NCI-H2227 (cell line): ENCODE results near the gene WBP1L.

Source experiments
- DNase-seq: peaks from one replicate; lab custom pipeline; 2025; ENCODE audit not compliant: unreplicated experiment; lab: John Stamatoyannopoulos, UW

WBP1L gene

DNA sequence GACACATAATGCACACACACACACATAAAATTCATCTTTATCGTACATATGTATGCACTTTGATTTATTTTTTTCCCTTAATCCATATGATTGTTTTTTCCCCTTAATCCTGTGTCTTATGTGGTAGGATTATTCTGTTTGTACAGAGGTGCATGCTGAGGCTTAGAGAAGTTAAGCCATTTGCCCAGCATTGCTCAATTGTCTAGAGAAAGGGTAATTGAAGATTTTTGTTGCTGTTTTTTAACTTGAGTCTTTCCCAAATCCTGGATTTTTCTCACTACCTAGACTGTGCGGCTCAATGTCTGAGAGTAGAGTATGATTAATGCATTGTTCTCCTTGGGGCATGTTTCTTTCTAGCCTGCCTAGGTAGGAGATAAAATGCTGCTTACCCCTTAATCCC lies 35.0 kb downstream of the WBP1L start:
- no peak for DNase-seq

DNA sequence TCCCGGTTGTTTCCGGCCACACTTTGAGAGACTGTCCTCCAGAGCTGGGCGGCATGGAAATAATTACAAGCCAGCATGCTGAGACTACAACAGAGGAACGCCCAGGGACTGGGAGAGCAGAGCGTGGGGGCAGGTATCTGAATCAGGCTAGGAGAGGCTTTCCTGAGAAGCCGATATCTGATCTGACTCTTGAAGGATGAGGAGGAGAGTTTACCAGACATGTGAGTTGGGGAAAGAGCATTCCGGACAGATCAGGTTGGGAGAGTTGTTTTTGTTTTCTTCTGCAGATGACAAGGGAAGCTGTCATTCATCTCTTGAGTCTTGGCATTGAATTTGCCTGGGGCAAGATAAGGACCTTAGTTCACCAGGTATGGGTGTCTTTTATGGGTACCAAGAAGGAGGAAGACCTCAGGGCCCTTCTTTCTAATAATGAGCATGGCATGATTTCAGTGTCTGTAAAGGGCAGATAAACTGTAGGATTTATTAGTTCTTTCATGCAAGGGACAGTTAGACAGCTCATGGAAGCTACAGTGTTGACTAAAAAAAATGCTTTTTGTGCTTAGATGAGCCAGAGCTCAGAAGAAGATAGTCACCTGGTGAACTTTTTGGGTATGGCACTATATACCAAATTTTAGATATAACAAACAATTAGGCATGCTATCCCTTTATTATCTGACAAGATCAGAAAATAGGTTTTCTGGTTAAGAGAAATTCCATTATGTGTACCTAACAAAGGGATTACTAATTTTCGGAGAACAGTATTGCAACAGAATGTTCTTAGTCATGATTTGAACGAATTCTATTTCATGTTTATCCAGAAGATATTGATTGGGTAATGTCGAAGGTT lies 36.2 kb downstream of the WBP1L start:
- peak; percentile 22 for DNase-seq

DNA sequence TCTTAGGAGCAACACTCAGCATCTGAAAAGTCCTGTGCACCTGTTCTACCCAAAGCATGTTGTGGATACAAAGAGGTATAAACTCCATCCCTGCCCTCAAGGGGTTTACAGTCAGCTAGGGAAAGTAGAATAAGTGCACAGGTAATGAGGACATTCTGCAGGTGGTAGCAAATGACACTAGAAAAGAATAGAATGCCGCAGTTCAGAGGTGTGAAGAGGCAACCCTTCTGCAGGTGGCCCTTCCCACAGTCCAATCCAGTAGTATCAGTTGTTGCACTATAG lies 36.7 kb downstream of the WBP1L start:
- DNase-seq: no peak

DNA sequence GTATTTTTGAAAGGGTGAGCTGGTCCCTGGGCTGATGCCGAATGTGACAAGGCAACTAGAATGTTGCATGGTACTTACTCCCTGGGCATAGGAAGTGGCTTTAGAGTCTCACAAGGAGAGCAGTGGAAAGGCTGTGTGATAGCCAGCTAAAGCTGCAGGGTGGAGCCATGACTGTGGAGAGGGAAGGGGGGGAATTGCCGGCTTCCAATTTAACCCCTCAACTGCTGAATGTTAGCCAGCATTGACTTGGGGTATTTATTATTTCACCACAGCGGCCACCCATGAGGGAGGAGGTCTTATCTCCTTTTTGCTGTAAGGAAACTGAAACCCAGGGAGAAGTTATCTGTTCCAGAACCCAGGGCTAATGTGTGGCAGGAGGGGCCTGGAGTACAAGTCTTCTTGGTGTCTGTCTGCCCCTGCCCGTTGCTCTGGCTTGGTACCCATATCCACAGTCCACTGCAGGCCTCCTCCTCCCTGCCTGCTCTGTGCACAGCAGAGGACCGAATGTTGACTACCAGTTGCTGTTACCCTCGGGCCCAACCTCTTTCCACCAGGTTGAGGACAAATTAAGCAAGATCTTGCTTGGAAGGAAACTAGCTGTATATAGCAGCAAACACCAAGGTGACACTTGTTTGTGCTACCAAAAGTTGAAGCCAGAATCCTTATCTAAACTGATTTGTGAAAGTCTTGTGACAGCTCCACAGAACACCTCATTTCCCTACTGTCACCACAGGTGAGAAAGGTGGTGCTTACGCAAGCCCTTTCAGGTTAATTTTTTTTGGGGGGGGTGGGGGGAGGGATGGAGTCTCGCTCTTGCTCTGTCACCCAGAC lies 37.6 kb downstream of the WBP1L start:
- no peak for DNase-seq

DNA sequence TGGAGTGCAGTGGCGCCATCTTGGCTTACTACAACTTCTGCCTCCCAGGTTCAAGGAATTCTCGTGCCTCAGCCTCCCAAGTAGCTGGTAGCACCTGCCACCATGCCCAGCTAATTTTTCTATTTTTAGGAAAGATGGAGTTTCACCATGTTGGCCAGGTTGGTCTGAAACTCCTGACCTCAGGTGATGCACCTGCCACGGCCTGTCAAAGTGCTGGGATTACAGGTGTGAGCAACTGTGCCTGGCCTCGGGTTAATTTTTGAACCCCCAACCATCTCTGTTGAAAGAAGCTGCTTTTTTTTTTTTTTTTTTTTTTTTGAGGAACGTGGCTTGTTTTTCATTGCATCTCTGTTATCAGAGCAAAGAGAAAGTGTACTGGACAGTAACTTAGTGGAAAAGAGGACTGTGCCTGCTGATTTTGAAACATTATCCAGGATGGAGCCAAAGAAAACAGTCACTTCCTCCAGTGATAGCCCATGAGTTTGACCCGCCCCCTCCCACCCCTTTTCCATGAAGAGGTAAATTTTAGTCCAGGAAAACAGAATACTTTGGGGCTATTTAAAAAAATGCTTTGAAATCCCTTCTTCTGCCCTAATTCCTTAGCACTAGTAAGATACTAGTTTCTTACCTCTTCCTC lies 38.3 kb downstream of the WBP1L start:
- no peak for DNase-seq

DNA sequence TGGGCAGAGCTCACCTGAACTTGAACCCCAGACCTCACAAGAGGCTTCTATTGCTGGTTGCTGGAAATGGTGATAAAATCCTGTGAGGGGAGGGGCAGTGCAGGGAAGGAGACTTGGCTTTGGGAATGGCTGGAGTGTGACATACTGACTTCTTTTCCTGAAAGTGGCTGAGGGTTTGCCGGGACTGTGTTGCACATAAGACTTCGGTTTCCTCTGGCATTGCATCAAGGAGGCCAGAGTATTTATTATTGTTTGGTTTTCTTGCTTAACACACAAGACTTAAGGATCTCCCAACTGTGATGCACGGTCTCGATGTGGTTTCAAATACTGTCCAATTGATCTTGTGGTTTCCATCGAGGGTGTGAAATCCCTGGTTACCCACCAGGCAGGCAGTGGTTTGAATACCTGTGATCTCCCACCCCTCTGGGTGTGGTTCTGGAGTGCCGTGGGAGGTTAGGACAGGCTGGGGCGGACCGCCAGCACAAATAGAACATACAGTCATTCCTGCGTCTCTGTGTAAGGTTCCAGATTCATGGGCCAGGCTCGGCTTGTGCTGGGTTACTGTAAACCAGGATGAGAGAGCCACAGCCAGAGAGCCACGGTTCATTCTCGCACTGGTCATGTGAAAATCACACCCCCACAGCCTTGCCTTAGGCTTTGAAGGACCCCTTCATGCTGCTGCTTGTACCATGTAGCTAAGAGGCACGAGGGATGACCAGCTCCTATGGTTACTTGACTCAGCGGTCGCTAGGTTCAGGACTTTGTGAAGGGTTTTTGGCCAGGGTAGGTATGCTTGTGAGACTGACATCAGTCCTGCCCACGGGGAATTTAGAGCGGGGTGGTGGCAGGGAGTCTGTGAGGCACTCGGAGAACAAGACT lies 39.2 kb downstream of the WBP1L start:
- DNase-seq: no peak

DNA sequence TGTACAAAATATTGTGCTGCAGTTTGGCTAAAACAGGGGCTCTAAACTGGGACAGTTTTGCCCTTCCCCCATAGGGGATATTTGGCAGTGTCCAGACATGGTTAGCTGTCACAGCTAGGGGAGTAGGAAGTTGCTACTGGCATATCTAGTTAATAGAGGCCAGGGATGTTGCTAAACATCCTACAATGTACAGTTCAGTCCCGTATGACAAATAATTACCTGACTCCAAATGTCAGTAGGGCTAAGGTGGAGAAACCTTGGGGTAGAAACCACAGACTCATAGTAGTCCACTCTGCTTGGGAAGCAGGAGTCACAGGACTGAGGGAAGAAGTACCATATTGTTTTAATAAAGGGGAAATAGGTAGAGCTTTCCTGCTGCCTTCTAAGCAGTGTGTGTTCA lies 39.8 kb downstream of the WBP1L start:
- no peak for DNase-seq

DNA sequence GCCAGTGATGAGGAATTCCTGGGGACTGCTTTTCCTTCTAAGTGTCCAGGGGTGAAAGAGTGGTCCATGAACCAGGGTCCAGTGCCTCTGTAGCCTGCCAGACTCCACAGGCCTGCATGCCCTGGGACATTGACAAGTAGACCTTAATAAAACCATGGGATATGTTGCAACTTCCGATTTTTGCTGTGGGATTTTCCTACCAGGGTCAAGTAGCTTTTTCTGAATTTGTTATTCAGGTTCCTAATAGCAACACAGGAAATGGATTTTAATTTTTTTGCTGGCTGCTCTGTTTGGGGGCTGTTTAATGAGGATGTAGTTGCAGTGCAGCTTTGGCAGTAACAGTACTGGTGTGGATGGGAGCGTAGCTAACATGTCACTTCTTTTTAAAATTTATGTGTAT lies 42.1 kb downstream of the WBP1L start:
- DNase-seq: no peak

DNA sequence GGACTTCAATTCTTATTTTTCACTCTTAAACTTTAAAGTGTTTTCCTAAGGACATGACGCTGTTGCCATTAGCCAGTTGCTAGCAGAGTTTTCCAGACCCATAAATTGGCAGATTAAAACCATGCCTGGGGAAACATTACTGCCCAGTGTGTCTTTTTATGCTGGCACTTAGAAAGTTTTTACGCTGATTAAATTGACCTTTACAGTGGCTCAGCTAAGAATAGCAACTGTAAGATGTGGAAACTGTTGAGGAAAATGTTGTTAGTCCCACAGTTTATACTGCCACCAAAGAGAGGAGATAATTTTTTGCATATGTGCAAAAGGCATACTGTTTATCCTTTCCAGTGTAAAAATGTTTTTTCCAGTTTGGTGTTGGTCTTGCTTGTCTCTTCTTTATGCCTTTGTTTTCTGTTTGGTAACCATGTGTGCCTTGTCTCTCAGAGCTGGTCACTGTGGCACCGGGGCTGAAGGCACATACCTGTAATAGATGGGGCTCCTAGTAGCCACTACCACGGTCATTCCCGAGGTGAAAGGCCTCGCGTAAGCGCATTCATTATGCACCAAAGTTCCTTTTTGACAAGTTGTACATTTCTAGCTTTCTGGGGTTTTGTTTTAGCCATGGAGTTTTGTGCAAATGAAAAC lies 48.1 kb downstream of the WBP1L start:
- no peak for DNase-seq

DNA sequence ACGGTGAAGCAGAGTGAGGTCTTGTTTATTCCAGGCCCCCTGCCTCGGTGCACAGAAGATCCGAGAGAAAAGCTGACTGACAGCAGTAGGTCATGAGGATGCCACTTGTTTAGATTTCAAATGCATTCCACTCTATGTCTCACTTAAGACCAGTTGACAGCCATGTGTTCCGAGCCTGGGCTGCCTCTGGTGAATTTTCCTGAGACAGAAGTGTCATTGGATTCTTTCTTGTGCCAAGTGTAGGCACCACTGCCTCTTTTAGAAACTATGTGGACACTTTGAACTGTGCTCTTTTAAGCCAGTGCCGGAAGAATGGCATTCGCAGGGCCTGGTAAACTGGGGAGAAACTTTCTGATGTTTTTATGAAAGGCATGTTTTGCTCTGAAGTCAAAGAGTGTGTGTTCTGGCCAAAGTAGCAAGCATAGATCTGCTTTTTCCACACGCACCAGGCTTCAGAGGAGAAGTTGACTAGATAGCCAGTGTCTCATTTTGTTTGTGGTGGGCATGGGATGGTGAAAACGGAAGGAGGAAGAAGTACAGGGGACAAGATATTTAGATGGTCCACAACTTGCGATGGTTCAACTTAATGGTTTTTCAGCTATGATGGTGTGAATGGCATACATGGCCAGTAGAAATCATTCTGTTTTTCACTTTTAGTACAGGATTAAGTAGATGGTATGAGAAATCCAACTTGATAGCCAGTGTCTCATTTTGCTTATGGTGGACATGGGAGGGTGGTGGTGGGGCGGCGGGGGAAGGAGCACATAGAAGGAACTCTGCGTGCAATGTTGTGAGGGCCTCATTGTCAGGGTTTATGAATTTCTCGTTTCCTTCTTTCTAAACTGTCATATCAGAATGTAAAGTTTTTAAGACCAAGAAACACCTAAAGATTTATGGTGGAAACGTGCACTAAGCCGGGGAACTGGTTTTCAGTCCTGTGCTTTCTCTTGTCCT lies 52.0 kb downstream of the WBP1L start:
- DNase-seq: no peak

DNA sequence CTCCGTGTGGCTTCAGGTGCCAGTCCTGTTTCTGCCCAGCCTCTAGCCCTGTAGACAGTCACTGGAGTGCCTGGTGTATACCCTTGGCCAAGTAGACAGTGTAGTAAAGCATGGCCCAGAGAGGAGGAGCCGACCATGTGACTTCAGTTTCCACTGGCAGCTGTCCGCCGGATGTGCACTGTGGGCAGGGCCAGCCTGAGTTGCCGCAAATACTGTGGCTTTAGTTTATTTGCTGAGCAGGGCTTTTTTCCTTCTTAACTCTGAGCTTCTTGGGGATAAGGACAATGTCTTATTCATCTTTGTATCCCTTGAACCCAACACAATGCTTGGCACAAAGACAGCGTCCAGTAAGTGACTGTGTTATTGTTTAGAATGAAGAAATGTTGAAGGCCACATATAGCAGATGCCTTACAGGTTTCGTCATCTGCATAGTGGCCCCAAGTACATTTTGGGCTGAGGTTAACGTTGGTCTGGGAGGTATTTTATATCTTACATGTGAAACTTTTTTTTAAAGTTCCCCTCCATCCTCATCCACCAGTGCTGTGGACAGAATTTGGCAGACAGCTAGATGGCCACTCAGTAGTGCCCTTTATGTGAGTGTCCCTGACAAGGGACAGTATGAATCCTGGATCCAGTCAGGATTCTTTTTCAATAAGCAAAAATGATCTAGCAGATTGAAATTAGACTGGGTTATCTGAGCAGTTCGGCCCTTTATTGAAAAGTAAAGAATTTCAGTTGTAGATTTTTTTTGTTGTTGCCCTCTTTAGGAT lies 52.8 kb downstream of the WBP1L start:
- DNase-seq: no peak

DNA sequence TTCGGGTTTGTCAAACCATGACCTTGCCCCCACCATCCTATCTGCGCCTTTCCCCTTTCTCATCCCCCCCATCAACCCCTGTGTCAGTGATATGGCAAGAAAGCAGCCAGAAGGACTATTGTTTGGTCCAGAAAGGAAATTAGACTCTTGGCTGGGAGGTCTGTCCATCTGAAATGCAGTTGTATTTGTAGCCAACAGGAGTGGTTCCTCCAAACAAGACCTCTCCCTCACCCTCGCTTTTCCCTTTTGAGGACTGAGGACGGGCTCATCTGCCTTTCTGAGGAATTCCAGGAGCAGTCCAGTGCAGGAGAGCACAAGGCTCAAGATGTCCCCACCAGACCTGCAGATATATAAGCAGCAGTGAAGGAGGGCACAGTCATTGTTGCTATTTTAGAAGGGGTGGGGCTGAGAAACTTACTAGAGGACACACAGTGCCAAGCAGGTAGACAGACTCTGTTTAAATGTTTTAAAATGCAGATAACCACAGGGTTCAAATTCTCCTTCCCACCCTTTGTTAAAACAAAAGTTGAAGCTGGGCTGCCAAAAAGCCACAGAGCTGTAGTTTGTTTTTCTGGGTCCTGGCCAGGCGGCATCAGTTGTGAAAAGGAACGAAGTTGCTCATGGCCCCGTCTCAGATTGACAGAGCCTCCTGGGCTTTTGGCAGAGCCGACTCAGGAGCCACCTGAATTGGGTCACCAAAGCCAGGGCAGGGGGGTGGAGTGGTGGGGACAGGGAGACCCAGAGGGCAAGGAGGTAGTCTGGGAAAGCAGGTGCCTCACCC lies 56.1 kb downstream of the WBP1L start:
- DNase-seq: no peak

DNA sequence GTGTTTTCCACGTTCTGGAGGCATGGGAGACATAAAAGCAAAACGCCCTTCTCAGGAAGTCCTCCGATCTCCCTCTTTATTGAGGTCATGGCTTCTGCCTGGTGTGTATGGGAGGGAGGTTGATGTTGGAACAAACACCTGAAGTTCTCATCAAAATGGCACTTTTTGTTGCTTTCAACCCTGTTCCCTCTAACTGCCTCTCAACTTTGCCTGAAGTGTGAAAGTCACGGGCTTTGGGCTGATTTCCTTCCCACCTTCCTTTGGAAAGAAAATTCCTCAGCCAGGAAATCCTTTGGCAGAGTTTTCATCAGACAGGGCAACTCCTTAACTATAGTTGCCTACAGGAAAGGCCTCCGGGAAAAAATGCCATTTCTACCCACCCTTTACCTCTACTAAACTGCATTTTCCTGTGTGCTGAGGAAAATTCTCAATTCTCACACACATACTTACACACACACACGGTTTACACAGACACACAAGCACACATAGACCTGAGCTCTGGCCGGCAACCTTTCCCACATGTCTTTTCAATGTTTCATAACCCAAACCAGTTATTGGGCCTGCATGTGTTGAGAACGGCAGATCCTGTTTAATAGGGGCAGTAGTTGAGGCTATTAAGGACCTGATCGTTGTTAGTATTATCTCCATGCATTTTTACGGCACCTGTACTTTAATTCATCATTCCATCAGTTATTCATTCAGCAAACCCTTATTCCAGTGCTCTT lies 57.0 kb downstream of the WBP1L start:
- DNase-seq: no peak

DNA sequence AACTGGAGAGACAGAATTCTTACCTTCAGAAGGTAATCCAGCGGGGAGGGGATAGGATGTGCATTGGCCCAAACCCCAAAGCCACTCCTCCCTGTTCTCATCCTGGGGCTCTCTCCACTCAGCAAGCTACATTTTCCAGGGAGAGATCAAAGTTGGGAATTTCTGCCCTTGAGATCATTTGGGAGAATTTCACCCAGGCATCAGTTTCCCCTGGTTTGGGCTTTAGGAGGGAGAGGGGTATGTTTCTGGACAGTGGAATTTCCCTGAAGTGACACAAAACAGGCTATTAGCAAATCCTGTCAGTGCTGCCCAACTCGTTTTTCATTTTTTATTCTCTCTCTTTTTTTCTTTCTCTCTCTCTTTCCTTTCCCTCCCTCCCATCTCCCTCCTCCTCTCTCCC lies 57.7 kb downstream of the WBP1L start:
- DNase-seq: no peak

DNA sequence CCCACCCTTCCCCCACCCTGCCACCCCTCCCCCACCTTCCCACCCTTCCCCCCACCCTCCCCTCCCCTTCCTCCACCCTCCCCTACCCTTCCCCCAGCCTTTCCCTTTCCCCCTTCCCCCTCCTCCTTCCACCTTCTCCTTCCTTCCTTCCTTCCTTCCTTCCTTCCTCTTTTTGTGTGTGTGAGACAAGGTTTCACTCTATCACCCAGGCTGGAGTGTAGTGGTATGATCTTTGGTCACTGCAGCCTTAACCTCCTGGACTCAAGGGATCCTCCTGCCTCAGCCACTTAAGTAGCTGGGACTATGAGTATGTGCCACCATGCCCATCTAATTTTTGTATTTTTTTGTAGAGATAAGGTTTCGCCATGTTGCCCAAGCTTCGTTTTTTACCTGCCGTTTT lies 58.2 kb downstream of the WBP1L start:
- DNase-seq: no peak

DNA sequence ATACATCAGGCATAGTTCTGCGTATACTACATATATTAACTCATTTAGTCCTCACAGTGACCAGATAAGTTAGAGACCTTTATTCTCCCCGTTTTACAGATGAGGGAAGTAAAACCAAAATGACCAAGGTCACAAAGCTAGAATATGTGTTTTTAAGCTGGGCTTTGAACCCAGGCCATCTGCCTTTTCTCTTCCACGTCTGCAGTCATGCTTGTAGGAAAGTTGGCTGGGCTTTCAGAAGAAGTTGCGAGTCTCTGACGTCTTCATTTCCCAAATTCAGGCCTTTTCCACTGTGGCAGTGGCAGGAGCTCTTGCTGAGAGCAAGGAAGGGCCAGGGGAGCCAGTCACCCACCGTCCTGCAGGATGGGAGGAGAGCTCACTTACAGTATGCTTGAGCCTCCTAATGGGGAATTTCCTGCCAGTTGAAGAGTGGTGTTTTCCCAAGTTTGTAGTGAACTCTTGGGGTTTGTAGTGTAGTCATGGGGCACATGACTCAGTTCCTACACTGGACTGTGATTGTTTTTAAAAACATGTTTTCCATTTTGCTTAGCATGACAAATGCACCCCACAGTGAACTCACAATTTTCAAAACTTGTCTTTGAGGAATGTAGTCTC lies 59.3 kb downstream of the WBP1L start:
- DNase-seq: no peak
